Loucy (cell line): ENCODE results near the gene FREM3.
A peak's percentile ranks its signal among the peaks of the same experiment; 100 is the strongest.

Experiments
- H2AFZ ChIP-seq: fragments of 200-600 bp; sonication (generic); 2 replicates; pipeline ENCODE4 v1.6.0; 2016; ENCODE audit warnings: antibody characterized with exemption, mild to moderate bottlenecking, low read length, moderate library complexity
- H3F3A ChIP-seq: fragments of 200-600 bp; 2 replicates; pipeline ENCODE4 v1.6.0; 2016; ENCODE audit warnings: antibody characterized with exemption, low read depth, mild to moderate bottlenecking
- H3K27me3 ChIP-seq: fragments of 200-600 bp; sonication (generic); 2 replicates; pipeline ENCODE4 v1.6.1; 2014; ENCODE audit warnings: low read length, mild to moderate bottlenecking; ENCODE audit not compliant: insufficient read depth, poor library complexity, severe bottlenecking
- H3K36me3 ChIP-seq: fragments of 200-600 bp; sonication (generic); 2 replicates; pipeline ENCODE4 v1.6.1; 2016; ENCODE audit warnings: low read length; ENCODE audit not compliant: insufficient read depth
- H3K4me1 ChIP-seq: fragments of 200-600 bp; sonication (generic); 2 replicates; pipeline ENCODE4 v1.5.1; 2014; ENCODE audit warnings: low read length, mild to moderate bottlenecking; ENCODE audit not compliant: insufficient read depth, poor library complexity, severe bottlenecking
- H3K4me2 ChIP-seq: fragments of 200-600 bp; sonication (generic); 2 replicates; pipeline ENCODE4 v1.6.0; 2014; ENCODE audit warnings: antibody characterized with exemption, low read length, low read depth, mild to moderate bottlenecking; ENCODE audit not compliant: poor library complexity, severe bottlenecking
- H3K4me3 ChIP-seq: fragments of 200-600 bp; sonication (generic); 2 replicates; pipeline ENCODE4 v1.5.1; 2014; ENCODE audit warnings: low read length, mild to moderate bottlenecking, mixed read lengths; ENCODE audit not compliant: poor library complexity, severe bottlenecking
- H3K79me2 ChIP-seq: fragments of 200-600 bp; sonication (generic); 2 replicates; pipeline ENCODE4 v1.6.1; 2014; ENCODE audit warnings: low read length; ENCODE audit not compliant: insufficient read depth
- H3K9ac ChIP-seq: fragments of 200-600 bp; sonication (generic); 2 replicates; pipeline ENCODE4 v1.6.0; 2014; ENCODE audit warnings: mild to moderate bottlenecking, low read depth, low read length, moderate library complexity; ENCODE audit not compliant: poor library complexity, severe bottlenecking
- H3K9me2 ChIP-seq: fragments of 200-600 bp; sonication (generic); replicated peaks from 2 replicates; pipeline ENCODE4 v1.6.1; 2016; ENCODE audit warnings: low read depth, low read length, mixed read lengths
- H3K9me3 ChIP-seq: fragments of 200-600 bp; sonication (generic); 2 replicates; pipeline ENCODE4 v1.6.1; 2014; ENCODE audit warnings: mild to moderate bottlenecking, antibody characterized with exemption, low read length, low read depth; ENCODE audit not compliant: insufficient read depth
- H4K20me1 ChIP-seq: fragments of 200-600 bp; sonication (generic); 2 replicates; pipeline ENCODE4 v1.6.0; 2014; ENCODE audit warnings: antibody characterized with exemption, low read length, mild to moderate bottlenecking; ENCODE audit not compliant: insufficient read depth, poor library complexity, severe bottlenecking
- EZH2phosphoT487 ChIP-seq: fragments of 200-600 bp; IDR thresholded peaks from 2 replicates; pipeline ENCODE4 v1.6.1; 2018; ENCODE audit warnings: antibody characterized with exemption, mild to moderate bottlenecking, moderate library complexity, borderline replicate concordance
- TF ChIP-seq, protein P1 (sequence below): fragments of 200-600 bp; sonication (generic); conservative IDR thresholded peaks from 2 replicates; pipeline ENCODE4 v1.5.1; 2014; ENCODE audit warnings: mild to moderate bottlenecking, antibody characterized with exemption, low read length

The FREM3 gene

DNA sequence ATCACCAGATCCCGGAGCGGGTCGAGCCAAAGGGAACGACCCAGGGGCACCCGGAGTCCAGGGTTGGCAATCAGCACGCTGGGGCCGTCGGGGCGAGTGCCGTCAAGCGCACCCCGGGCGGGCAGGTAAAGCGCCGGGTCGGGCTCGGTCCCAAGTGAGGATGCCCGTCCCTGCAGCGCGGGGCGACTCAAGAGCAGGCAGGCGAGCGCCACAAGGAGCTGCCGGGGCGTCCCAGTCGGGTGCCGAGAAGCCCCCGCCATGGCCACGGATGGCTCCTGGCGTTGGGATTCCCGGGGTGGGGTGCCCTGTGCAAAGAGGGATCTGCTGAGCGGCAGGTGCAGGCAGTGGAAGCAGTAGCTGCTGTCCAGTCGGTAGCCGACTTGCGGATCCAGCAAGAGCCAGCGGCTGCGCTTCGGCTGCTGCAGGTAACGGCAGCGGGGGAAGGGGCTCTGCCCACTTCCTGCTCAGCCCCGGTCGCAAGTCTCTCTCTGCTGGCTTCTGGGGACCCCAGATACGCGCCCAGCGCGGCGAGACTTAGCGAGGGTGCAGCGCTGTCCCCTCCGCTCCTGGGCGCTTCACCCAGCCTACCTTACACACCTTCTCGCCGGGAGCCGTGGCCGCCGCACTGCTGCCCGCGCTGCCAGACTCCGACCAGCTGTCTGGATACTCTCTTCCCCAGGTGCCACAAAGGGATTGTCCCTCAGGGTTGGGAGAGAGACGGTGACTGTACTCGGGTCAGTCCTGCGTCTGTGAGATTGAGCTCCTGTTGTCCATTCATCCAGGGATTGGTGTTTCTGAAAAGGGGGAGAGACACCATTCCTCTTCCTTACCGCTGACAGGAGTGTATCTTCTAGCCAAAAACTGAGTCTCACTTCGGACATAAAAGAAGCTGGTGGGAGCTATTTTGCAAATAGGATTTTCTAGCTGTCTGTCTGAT, at the start of gene FREM3:
TSS of gene FREM3 (minus strand) at position 260 of the 937 bp plus-strand sequence. CDS start at position 260, 0 bp downstream.
- Histone ChIP-seq H3K9me2 (no peaks in the 10 kb centered on the region), H3F3A (no peaks in the 10 kb centered on the region), H3K4me2 (peak within 1 kb of the TSS; percentile 100), H4K20me1 (peaks cover 9% of the 10 kb centered on the region), H3K4me3 (peak within 1 kb of the TSS; percentile 77), H3K79me2 (no peaks in the 10 kb centered on the region), H2AFZ (peak within 1 kb of the TSS; percentile 63), H3K36me3 (no peaks in the 10 kb centered on the region), H3K9me3 (no peaks in the 10 kb centered on the region), H3K9ac (peak within 1 kb of the TSS; percentile 22), H3K4me1 (peaks cover 15% of the 10 kb centered on the region), H3K27me3 (peaks cover 43% of the 10 kb centered on the region)
- no peak for TF ChIP-seq EZH2phosphoT487
- TF ChIP-seq, protein P1, sequence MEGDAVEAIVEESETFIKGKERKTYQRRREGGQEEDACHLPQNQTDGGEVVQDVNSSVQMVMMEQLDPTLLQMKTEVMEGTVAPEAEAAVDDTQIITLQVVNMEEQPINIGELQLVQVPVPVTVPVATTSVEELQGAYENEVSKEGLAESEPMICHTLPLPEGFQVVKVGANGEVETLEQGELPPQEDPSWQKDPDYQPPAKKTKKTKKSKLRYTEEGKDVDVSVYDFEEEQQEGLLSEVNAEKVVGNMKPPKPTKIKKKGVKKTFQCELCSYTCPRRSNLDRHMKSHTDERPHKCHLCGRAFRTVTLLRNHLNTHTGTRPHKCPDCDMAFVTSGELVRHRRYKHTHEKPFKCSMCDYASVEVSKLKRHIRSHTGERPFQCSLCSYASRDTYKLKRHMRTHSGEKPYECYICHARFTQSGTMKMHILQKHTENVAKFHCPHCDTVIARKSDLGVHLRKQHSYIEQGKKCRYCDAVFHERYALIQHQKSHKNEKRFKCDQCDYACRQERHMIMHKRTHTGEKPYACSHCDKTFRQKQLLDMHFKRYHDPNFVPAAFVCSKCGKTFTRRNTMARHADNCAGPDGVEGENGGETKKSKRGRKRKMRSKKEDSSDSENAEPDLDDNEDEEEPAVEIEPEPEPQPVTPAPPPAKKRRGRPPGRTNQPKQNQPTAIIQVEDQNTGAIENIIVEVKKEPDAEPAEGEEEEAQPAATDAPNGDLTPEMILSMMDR: no peak

DNA sequence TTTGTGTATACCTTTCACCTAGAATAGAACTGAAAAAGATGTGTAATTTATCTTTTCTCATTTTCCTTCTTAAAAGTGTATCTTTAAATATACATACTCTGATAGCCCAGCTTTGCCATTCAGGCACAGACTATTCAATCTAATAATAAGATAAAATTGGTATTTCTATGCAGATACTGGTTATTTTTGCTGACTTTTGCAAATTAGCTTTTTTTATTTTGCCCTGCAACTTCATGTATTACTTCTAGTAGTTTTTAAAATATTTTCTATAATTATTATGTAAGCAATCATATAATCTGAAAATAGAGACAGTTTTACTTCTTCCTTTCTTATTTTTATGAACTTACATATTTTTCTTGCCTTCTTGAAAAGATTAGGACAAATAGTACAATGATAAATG, 45.4 kb upstream of the FREM3 start:
- Histone ChIP-seq H3K79me2 (no peaks in the 10 kb centered on the region), H3K4me2 (no peak overlapping the region), H4K20me1 (no peaks in the 10 kb centered on the region), H3K9me2 (no peaks in the 10 kb centered on the region), H2AFZ (no peak overlapping the region), H3K27me3 (no peaks in the 10 kb centered on the region), H3K9me3 (no peaks in the 10 kb centered on the region), H3K36me3 (no peaks in the 10 kb centered on the region), H3F3A (no peaks in the 10 kb centered on the region), H3K9ac (no peak overlapping the region), H3K4me1 (no peaks in the 10 kb centered on the region), H3K4me3 (no peak overlapping the region)
- no peak for TF ChIP-seq EZH2phosphoT487
- TF ChIP-seq, protein P1: no peak

DNA sequence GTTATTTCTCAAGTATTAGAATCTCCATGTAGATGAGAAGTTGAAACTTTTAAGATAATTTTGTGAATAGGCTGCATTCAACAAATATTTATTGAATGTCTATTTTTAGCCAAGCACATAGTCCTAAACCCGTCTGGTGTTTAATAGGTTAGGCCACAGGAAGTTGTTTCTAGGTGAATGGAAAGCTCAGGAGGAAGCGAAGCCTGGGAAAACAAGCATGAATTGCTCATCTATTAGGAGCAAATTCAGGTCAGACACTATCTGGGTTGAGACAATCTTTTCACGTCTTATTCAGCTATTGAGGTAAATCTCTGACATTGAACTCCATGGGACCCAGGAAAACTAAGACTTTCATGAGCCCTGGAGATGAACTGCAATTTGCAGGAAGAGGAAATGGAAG, 43.1 kb upstream of the FREM3 start:
- no peaks in the 10 kb centered on the region for H4K20me1 ChIP-seq
- H3K9me2 ChIP-seq: no peaks in the 10 kb centered on the region
- no peaks in the 10 kb centered on the region for H3F3A ChIP-seq
- no peak overlapping the region for H3K4me3 ChIP-seq
- no peaks in the 10 kb centered on the region for H3K27me3 ChIP-seq
- TF ChIP-seq, protein P1: no peak
- TF ChIP-seq EZH2phosphoT487: no peak
- no peak overlapping the region for H3K4me2 ChIP-seq
- H3K9me3 ChIP-seq: no peaks in the 10 kb centered on the region
- no peaks in the 10 kb centered on the region for H3K36me3 ChIP-seq
- no peaks in the 10 kb centered on the region for H3K4me1 ChIP-seq
- H3K79me2 ChIP-seq: no peaks in the 10 kb centered on the region
- no peak overlapping the region for H2AFZ ChIP-seq
- no peak overlapping the region for H3K9ac ChIP-seq
